ENCODE results near the gene MREG. TPM values are rescaled to one million over a fixed set of nuclear protein-coding genes. Genes with fewer than 3 reads are reported as not detected.
"Not testable (repeated sequence)": the region's sequence is repeated elsewhere in the genome, so short reads cannot be mapped to it uniquely, and the experiment has no call there.

Gene MREG
- polyA plus RNA-seq, 3 donors, result 0.85 to 3.5 (median 2.3) TPM

DNA sequence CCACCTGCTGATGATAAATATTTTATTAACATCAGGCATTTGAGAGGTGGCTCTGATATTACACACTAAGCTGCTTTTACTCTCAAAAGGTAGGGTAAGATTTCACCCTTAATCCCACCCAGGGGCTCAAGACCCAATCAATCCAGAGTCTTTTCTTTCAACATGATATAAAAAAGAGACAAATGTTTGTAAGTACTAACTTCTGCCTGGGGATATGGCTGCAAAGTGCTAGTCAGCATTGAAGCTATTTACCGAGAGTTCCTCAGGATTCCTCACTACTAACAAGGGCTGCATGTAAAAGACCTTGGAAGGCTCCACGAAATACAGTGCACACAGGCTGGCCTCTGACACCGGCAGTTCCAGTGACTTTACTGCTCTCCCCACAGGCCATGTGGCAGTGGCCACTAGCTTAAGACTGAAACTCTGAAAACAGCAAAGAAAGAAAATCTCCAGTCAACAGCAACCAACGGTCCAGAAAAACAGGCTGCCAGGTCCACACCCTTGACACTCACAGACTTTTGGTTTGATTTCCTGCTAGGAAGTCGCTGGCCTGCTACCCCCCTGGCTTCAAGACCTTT is 11.2 kb downstream of the MREG start:
- no peak overlapping the region for H3K27ac ChIP-seq (ENCODE audit: low read depth, low read length)
- WGBS, 3 donors, result 39 to 65% (median 40%) methylated on average over 5 of the region's 5 CpGs

DNA sequence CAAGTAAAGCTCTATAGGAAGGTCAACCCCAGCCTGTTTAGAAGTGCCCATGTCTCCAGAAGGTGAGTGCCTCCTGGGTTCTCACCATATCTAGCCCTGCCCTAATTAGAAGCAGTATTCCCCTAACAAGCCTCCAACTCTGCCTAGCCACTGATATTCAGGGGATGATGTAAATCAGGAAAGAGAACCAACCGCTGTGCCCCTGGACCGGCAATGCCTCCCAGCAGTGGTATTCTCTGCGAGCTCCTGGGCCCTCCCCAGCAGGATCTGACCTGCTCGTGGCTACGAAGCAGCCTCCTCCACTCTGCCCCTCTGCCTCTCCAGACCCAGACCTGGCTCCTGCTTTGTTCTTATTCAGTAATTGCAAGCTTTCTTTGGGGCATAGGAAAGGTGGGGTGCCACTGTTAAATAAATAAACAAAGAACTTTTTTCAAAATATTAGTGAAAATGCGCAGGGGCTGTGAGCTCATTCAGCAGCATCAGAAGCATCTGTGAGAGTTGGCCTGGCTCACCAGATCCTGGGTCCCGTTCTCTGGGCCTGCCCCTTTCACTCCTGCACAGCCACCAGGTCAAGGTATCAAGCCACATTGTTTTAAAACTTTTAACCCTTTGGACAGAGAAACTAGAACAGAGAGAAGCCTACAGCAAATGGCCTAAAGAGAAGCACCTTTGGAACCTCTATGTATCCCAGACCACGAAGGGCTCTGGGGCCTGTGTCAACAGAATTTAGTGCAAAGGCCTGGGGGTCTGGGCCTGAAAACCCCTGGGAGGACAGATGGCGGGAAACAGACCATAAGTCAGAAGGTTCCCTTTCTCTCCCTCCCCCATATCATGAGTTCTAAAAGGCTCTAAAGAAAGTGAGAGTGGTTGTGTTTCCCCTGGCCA is 11.9 kb downstream of the MREG start:
- WGBS, 3 donors, result 54 to 75% (median 58%) methylated on average over 9 of the region's 9 CpGs
- H3K27ac ChIP-seq (ENCODE audit: low read depth, low read length), result no peak overlapping the region

DNA sequence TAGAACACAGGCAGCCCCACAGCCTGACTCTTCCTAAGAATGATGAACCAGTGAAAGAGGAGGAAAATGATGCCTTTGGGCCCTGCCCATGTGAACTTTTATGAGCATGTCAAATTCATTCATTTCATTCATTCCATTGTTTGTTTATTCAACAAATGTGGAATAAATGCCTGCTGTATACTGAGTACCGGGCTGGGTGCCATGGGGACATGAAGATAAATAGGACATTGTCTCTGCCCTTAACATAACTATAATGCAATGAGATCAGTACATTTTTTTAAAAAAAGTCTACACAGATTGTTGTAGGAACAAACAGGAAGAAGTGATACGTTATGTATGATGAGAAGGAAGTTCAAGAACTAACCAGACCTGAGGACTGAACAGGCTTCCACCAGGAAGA is 14.7 kb downstream of the MREG start:
- WGBS, 3 donors, result 70 to 72% (median 71%) methylated on average over 2 of the region's 2 CpGs
- H3K27ac ChIP-seq (ENCODE audit: low read depth, low read length), result no peak overlapping the region

DNA sequence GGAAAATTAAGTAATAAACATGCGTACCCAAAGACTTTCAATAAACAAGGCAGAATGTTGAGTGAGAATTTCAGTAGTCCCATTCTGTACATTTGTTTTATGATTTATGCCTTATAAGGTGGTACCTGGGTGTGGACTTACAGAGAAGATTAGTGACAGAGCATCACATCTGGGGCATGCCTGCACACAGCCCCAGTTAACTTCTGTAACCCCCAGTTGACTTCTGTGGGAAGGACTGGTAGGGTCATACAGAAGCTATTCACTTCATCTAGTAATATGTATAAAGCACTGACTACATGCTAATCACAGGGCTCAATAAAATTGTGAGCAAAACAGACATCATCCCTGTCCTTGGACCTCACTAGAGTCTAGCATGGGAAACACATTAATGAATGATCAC is 16.1 kb downstream of the MREG start:
- H3K27ac ChIP-seq (ENCODE audit: low read depth, low read length), result no peak overlapping the region
- WGBS, 3 donors, result 95 to 97% (median 96%) methylated on average over 1 of the region's 1 CpG

DNA sequence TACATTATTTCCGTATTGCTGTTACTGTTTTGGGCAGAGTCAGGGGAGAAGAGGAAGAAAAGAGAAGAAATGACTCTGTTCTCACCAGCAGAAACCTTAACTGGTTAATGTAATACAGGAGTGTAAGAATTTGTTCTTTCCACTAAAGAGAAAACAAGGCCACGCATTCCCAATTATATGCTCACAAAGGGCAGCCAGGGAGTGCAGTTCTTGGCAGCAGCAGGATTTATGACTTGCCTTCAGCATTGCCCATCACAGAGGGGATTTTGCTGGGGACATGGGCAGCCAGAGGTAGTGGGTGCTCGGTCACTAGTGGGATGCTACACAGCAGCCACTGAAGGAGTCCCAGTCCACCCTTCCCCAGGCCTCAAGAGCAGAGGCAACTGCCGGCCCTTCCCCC is 18.4 kb downstream of the MREG start:
- WGBS, 3 donors, result 85 to 88% (median 87%) methylated on average over 4 of the region's 4 CpGs
- H3K27ac ChIP-seq (ENCODE audit: low read depth, low read length), result no peak overlapping the region

DNA sequence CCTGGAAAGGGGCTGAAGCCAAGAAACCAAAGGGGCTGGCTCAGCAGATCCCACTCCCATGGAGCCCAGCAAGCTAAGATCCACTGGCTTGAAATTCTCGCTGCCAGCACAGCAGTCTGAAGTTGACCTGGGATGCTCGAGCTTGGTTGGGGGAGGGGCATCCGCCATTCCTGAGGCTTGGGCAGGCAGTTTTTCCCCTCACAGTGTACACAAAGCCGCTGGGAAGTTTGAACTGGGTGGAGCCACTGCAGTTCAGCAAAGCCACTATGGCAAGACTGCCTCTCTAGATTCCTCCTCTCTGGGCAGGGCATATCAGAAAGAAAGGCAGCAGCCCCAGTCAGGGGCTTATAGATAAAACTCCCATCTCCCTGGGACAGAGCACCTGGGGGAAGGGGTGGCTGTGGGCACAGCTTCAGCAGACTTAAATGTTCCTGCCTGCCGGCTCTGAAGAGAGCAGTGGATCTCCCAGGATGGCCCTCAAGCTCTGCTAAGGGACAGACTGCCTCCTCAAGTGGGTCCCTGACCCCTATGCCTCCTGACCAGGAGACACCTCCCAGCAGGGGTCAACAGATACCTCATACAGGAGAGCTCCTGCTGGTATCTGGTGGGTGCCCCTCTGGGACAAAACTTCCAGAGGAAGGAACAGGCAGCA is 24.7 kb downstream of the MREG start:
- not testable (repeated sequence) for H3K27ac ChIP-seq (ENCODE audit: low read depth, low read length)
- WGBS, 3 donors, result 85 to 90% (median 87%) methylated on average over 4 to 5 of the region's 5 CpGs

DNA sequence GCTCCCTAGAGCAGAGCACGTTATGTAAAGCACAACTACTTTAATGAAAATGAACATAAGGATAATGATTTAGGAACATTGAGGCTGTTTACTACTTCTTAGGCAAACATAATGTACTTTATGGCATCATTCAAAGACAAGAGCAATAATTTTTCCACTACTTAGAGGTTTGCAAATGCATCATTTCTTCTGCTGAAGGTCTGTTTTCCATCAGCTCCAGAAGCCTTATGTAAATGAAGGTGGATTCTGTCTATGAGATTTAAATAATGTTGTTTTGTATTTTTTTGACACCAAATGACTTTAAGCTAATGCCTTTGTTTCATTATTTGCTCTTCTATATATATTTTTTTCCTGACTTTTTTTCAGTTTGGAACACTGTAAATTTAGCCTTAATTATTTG is 28.1 kb downstream of the MREG start:
- H3K27ac ChIP-seq (ENCODE audit: low read depth, low read length), result no peak overlapping the region
- WGBS, 3 donors, result 83 to 91% (median 87%) methylated on average over 1 of the region's 1 CpG

DNA sequence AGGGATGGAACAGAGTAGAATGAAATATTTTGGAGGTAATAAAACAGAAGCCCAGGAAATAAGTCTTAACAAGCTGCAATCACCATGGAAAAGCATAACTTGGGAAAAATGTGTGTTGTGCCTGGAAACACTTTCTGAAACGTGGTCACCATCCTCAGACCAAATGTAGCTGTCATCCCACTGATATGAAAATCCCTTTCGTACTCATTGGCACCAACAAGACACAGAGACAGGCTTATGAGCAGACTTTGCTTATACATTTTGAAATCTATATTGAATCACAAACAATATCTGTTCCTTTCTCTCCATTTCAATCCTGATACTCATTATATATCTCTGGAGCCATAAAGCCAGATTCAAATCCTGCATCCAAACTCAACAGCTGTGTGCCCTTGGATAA is 28.7 kb downstream of the MREG start:
- whole genome bisulfite sequencing, 3 donors, result 85 to 93% (median 89%) methylated on average over 2 of the region's 2 CpGs
- H3K27ac ChIP-seq (ENCODE audit: low read depth, low read length), result no peak overlapping the region

DNA sequence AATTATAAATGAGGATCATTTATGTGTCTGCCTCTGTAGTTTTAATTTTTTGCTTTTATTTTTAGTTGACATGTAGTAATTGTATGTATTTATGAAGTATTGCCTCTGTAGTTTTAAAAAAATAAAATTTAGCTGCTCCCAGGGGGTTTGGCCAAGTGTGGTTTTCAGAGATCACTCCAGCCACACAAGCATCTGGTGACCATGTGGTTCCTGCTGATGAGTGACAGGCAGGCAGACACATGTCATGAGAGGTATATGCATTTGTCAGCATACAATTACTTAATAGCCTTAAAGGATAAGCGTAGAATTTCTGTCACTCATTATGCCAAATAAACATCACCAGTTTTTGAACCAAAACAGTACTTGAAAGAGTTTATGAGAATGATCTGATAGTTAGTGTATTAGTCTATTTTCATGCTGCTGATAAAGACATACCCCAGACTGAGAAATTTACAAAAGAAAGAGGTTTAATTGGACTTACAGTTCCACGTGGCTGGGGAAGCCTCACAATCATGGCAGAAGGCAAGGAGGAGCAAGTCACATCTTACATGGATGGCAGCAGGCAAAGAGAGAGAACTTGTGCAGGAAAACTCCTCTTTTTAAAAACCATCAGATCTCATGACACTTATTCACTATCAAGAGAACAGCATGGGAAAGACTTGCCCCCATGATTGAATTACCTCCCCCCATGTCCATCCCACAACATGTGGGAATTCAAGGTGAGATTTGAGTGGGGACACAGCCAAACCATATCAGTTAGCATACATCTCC is 29.6 kb downstream of the MREG start:
- no peak overlapping the region for H3K27ac ChIP-seq (ENCODE audit: low read depth, low read length)
- 70 to 75% (median 73%) methylated on average over 2 of the region's 2 CpGs for WGBS, 3 donors

DNA sequence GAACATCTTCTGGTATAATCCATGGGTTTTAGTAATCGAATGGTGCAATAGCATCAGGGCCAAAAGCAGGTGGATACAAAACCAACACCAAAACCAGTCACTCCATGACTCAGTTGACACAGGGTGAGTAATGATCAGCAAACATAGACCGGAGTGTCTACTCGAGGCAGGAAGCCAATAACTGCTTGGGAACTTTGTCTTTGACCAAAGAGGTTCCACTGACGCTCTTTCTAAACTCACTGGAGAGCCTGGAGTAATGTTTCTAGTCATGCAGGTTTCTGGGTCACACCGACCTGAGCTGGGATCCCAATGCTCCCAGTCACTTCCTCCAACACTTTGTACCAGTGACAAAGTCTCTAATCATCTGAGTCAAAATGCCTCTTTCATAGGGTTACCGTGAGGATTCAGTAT is 30.9 kb downstream of the MREG start:
- H3K27ac ChIP-seq (ENCODE audit: low read depth, low read length), result no peak overlapping the region
- WGBS, 3 donors, result 55 to 86% (median 78%) methylated on average over 6 of the region's 6 CpGs

DNA sequence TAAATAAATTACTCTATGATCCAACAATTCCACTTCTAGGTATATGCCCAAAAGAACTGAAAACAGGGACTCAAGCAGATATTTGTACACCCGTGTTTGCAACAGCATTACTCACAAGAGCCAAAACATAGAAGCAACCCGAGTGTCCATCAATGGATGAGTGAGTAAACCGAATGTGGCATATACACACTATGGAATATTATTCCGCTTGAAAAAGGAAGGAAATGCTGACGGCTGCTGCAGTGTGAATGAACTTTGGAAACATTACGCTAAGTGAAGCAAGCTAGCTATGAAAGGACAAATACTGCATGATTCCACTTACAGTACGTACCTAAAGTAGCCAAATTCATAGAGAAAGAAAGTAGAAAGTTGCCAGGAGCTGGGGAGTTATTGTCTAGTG is 32.2 kb downstream of the MREG start:
- 70 to 93% (median 70%) methylated on average over 7 of the region's 7 CpGs for WGBS, 3 donors
- H3K27ac ChIP-seq (ENCODE audit: low read depth, low read length), result no peak overlapping the region

DNA sequence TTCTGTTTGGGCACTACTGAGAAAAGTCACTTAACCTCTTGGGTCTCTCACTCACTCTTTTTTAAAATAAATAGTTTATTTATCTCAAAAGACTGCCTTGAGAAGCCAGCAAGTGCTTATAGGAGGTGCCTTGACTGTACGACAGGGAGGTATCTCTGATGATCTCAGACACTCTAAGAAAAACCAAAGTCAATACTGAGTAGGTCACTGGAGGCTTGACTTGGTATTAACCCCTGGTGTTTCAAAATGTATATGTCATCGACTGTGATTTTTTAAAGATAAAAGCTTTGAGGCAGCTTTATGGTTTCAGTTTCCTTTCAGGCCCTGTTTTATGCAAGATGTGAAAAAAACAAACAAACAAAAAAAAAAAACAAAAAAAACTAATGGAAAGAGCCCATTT is 33.7 kb downstream of the MREG start:
- no peak overlapping the region for H3K27ac ChIP-seq (ENCODE audit: low read depth, low read length)
- 70 to 86% (median 82%) methylated on average over 2 of the region's 2 CpGs for WGBS, 3 donors

DNA sequence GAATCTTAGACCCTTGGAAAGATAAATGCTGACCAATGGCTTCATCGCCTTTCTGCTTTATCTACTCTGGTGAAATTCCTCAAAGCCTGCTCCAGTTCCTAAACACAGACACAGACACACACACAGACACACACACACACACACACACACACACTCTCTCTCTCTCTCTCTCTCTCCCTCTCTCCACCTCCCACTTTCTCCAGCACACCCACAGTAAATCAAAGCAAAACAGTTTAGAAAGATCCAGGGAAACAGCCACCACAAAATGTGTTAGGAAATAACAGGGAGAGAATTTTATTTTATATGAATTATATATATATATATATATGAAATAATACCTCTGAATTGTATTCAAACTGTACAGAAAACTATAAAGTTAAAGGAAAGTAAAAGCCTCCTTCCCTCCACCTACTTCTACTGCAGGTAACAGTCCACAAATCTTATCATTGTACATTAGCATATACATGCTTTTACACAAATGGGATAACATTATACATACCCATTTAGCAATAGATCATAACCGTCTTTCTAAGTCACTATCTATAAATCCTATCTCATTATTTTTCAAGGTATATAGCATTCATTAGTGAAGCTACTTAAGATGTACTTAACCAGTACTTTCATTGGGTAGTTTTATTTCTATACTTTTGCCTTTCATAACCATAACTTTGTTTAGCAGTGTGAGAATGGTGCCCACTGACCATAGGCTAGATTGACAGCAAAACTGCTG is 38.5 kb downstream of the MREG start:
- no peak overlapping the region for H3K27ac ChIP-seq (ENCODE audit: low read depth, low read length)
- WGBS, 3 donors, result 90 to 94% (median 94%) methylated on average over 2 of the region's 2 CpGs

DNA sequence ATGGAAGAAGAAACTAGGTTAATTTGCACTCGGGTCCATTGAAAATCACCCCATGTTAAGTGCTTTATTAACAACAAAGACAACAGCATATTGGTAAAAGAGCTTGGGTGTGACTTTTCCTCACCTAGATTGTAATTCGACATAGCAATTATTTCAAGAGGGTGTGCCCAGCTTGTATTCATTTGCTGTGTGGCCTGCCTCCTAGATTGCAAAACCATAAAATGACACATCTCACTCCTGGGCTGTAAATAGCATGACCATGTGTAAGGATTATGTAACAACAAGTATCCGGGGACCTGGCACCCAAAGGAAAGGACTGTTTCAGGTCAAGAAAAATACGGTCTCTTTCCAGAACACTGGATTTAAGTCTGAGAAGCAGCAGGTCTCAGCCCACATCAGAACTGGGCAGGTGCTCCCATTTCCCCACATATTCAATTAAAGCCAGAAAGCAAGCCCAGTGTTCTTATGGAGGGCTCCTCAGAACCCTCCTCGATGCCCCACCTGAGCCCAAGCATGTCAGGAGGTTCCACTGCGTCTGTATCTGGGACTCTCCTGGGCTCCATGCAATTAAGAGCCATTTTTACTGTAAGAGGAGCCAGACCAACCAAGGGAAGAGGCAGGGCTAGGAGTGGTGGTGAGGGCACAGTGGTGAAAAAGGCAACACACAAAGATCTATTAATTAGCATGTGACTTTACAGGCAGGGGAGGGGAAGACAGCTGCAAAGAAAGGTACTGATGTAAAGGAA is 39.2 kb downstream of the MREG start:
- WGBS, 3 donors, result 55 to 68% (median 57%) methylated on average over 6 of the region's 6 CpGs
- H3K27ac ChIP-seq (ENCODE audit: low read depth, low read length), result no peak overlapping the region

DNA sequence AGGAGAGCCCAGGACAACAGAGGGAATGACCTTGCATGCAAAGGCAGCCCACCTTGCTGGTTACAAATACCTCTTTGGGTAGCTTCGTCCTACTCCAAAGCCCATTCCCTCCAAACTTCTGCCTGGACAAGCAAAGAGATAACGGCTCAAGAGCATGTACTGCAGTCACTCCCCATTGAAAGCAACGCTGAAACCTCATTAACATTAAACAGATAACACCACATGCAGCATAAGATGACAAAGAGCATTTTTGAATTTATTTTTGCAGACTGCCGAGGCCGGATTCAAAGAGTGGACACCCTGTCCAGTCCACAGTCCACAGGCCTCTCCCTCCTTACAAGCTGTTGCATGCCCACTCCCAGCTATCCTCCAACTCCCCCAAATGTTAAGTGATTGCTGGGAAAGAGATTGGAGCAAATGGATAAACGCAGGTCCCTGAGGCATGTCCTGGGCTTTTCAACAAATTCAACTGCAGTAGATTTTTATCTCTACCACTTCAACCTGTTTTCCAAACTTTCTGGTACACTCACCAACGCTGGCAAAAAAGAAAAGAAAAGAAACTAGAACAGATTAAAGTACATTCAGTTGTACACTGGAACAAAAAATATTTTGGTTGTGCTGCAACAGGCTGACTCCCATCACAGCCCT is 40.1 kb downstream of the MREG start:
- no peak overlapping the region for H3K27ac ChIP-seq (ENCODE audit: low read depth, low read length)
- WGBS, 3 donors, result 61 to 73% (median 64%) methylated on average over 7 of the region's 7 CpGs

DNA sequence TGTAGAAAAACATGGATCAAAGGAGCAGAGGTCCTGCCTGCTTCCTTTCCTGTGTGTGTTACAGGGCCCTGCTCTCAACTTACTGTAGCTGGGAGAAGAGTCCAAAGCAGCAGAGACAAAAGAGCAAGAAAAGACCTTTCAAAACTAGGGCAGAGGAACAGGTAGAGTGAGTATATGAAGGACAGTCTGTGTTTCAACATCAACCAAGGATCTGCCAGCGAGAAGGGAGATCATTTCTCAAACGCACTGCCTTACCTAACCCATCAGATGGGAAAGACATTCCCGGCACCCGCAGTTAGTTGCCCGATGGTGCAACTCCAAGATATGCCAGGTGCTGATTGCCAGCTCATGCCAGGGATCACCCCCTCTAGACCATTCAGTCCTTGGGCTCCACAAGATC is 41.7 kb downstream of the MREG start:
- 87 to 95% (median 94%) methylated on average over 5 of the region's 5 CpGs for WGBS, 3 donors
- H3K27ac ChIP-seq (ENCODE audit: low read depth, low read length), result no peak overlapping the region

DNA sequence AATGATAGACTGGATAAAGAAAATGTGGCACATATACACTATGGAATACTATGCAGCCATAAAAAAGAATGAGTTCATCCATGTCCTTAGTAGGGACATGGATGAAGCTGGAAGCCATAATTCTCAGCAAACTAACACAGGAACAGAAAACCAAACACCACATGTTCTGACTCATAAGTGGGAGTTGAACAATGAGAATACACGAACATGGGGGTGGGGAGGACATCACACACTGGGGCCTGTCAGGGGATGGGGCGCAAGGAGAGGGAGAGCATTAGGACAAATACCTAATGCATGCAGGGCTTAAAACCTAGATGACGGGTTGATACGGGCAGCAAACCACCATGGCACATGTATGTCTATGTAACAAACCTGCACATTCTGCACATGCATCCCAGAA is 42.5 kb downstream of the MREG start:
- H3K27ac ChIP-seq (ENCODE audit: low read depth, low read length), result not testable (repeated sequence)
- 93 to 98% (median 97%) methylated on average over 4 of the region's 4 CpGs for WGBS, 3 donors
